H9 (cell line): ENCODE results near the gene TAF4B. TPM values are rescaled to one million over a fixed set of nuclear protein-coding genes. Genes with fewer than 3 reads are reported as not detected.

Experiments
- DNase-seq: peaks from one replicate; pipeline ENCODE4 v3.0.0-alpha.2; 2017
- H2AFZ ChIP-seq: one replicate; pipeline ENCODE4 v1.6.1; 2013; ENCODE audit warnings: mild to moderate bottlenecking, low read length, control low read depth, moderate library complexity
- H2AK5ac ChIP-seq: 2 replicates; pipeline ENCODE4 v1.6.1; 2013; ENCODE audit warnings: low read length, control low read depth, mixed read lengths; ENCODE audit not compliant: insufficient read length
- H2BK120ac ChIP-seq: one replicate; pipeline ENCODE4 v1.6.1; 2013; ENCODE audit warnings: low read depth, mild to moderate bottlenecking, low read length, control low read depth, inconsistent platforms; ENCODE audit not compliant: poor library complexity, severe bottlenecking
- H2BK12ac ChIP-seq: 2 replicates; pipeline ENCODE4 v1.6.1; 2013; ENCODE audit warnings: low read length, control low read depth, mixed read lengths, low read depth; ENCODE audit not compliant: insufficient read length
- H2BK15ac ChIP-seq: 2 replicates; pipeline ENCODE4 v1.6.1; 2013; ENCODE audit warnings: low read depth, low read length, control low read depth
- H2BK20ac ChIP-seq: one replicate; pipeline ENCODE4 v1.6.1; 2013; ENCODE audit warnings: low read depth, mild to moderate bottlenecking, low read length, control low read depth, inconsistent platforms; ENCODE audit not compliant: poor library complexity, severe bottlenecking
- H2BK5ac ChIP-seq: 2 replicates; pipeline ENCODE4 v1.6.1; 2013; ENCODE audit warnings: low read length, control low read depth, mixed read lengths; ENCODE audit not compliant: insufficient read length
- H3K14ac ChIP-seq: 2 replicates; pipeline ENCODE4 v1.6.1; 2013; ENCODE audit warnings: low read length, control low read depth; ENCODE audit not compliant: insufficient read depth
- H3K18ac ChIP-seq: 2 replicates; pipeline ENCODE4 v1.6.1; 2013; ENCODE audit warnings: low read depth, mild to moderate bottlenecking, mixed read lengths, low read length, control low read depth; ENCODE audit not compliant: insufficient read length
- H3K23ac ChIP-seq: 2 replicates; pipeline ENCODE4 v1.6.1; 2013; ENCODE audit warnings: low read length, control low read depth, mixed read lengths, low read depth; ENCODE audit not compliant: insufficient read length
- H3K23me2 ChIP-seq: 2 replicates; pipeline ENCODE4 v1.6.1; 2013; ENCODE audit warnings: low read depth, mild to moderate bottlenecking, mixed read lengths, low read length, control low read depth; ENCODE audit not compliant: insufficient read length, poor library complexity, severe bottlenecking
- H3K27ac ChIP-seq: 2 replicates; pipeline ENCODE4 v1.5.1; 2013; ENCODE audit warnings: low read length, control low read depth, mixed read lengths, low read depth; ENCODE audit not compliant: insufficient read length
- H3K27me3 ChIP-seq: 2 replicates; pipeline ENCODE4 v1.6.1; 2013; ENCODE audit warnings: low read length, control low read depth, inconsistent platforms; ENCODE audit not compliant: insufficient read depth
- H3K4ac ChIP-seq: 2 replicates; pipeline ENCODE4 v1.6.1; 2013; ENCODE audit warnings: low read depth, mild to moderate bottlenecking, control low read depth, inconsistent platforms, low read length, moderate library complexity
- H3K4me1 ChIP-seq: 2 replicates; pipeline ENCODE4 v1.6.1; 2013; ENCODE audit warnings: low read length, control low read depth, inconsistent platforms; ENCODE audit not compliant: insufficient read depth
- H3K4me2 ChIP-seq: 2 replicates; pipeline ENCODE4 v1.6.1; 2013; ENCODE audit warnings: low read length, control low read depth, mixed read lengths; ENCODE audit not compliant: insufficient read length, insufficient read depth
- H3K56ac ChIP-seq: 2 replicates; pipeline ENCODE4 v1.6.1; 2013; ENCODE audit warnings: low read depth, mild to moderate bottlenecking, mixed read lengths, low read length, control low read depth; ENCODE audit not compliant: insufficient read length
- H3K79me1 ChIP-seq: 2 replicates; pipeline ENCODE4 v1.6.1; 2013; ENCODE audit warnings: low read depth, mild to moderate bottlenecking, moderate library complexity, low read length, control low read depth, inconsistent platforms; ENCODE audit not compliant: insufficient read depth, poor library complexity, severe bottlenecking
- H3K79me2 ChIP-seq: 2 replicates; pipeline ENCODE4 v1.6.1; 2013; ENCODE audit warnings: low read length, control low read depth, inconsistent platforms; ENCODE audit not compliant: insufficient read depth
- H3K9ac ChIP-seq: 2 replicates; pipeline ENCODE4 v1.6.1; 2013; ENCODE audit warnings: low read length, control low read depth, mixed read lengths; ENCODE audit not compliant: insufficient read length; ENCODE audit errors: extremely low read depth
- H3K9me3 ChIP-seq: one replicate; pipeline ENCODE4 v1.6.1; 2013; ENCODE audit warnings: low read depth, low read length, inconsistent platforms; ENCODE audit not compliant: control insufficient read depth
- H3T11ph ChIP-seq: one replicate; pipeline ENCODE4 v1.6.1; 2013; ENCODE audit warnings: mild to moderate bottlenecking, low read length, control low read depth, inconsistent platforms
- H4K20me1 ChIP-seq: one replicate; pipeline ENCODE4 v1.6.1; 2013; ENCODE audit not compliant: control insufficient read depth, insufficient read length, insufficient read depth
- H4K5ac ChIP-seq: 2 replicates; pipeline ENCODE4 v1.6.1; 2013; ENCODE audit warnings: low read depth, mild to moderate bottlenecking, mixed read lengths, low read length, control low read depth; ENCODE audit not compliant: insufficient read length
- H4K8ac ChIP-seq: replicated peaks from 2 replicates; pipeline ENCODE4 v1.6.1; 2013; ENCODE audit warnings: low read length, control low read depth, mixed read lengths, low read depth; ENCODE audit not compliant: insufficient read length
- H4K91ac ChIP-seq: 2 replicates; pipeline ENCODE4 v1.6.1; 2013; ENCODE audit warnings: low read depth, mild to moderate bottlenecking, moderate library complexity, mixed read lengths, low read length, control low read depth; ENCODE audit not compliant: insufficient read length
- H3K27ac Mint-ChIP-seq, 3 experiments: 2 replicates in 2 of 3; 3 replicates in 1 of 3; pipeline ENCODE4 v1.8.0; 2020 to 2021; ENCODE audit warnings: mixed read lengths in 3 of 3, mild to moderate bottlenecking in 1 of 3, moderate library complexity in 1 of 3
- H3K27me3 Mint-ChIP-seq: 2 replicates; pipeline ENCODE4 v1.8.0; 2021; ENCODE audit warnings: low read depth, mild to moderate bottlenecking, moderate library complexity, mixed read lengths
- H3K36me3 Mint-ChIP-seq, 3 experiments: 2 replicates in 2 of 3; 3 replicates in 1 of 3; pipeline ENCODE4 v1.8.0; 2020 to 2021; ENCODE audit warnings: low read depth in 3 of 3, mixed read lengths in 3 of 3; ENCODE audit not compliant: insufficient read depth in 1 of 3
- H3K4me1 Mint-ChIP-seq, 2 experiments: 2 replicates each; pipeline ENCODE4 v1.8.0; 2020; ENCODE audit warnings: mixed read lengths in 2 of 2
- H3K4me3 Mint-ChIP-seq, 2 experiments: 2 replicates in 1 of 2; 3 replicates in 1 of 2; pipeline ENCODE4 v1.8.0; 2020 to 2021; ENCODE audit warnings: mild to moderate bottlenecking in 2 of 2, mixed read lengths in 2 of 2, moderate library complexity in 1 of 2
- H3K9me3 Mint-ChIP-seq, 2 experiments: 2 replicates in 1 of 2; 3 replicates in 1 of 2; pipeline ENCODE4 v1.8.0; 2020; ENCODE audit warnings: mild to moderate bottlenecking in 2 of 2, mixed read lengths in 2 of 2, moderate library complexity in 1 of 2
- CTCF ChIP-seq: fragments of 200-600 bp; sonication (generic); conservative IDR thresholded peaks from 3 replicates; pipeline ENCODE4 v1.8.0; 2021; ENCODE audit warnings: antibody characterized with exemption, mild to moderate bottlenecking
- WGBS: extraction: QIAGEN DNeasy Blood & Tissue Kit; methylation state at CpG from one replicate; pipeline ENCODE4 v1.1.7; 2013; ENCODE audit warnings: missing lambda C conversion rate, low lambda C conversion rate, mixed read lengths; ENCODE audit not compliant: insufficient read length; ENCODE audit errors: extremely low coverage; 5-methylcytosine and 5-hydroxymethylcytosine counted together
- total RNA-seq: library from RNA; stranded (reverse); gene quantifications from 2 replicates; pipeline ENCODE4 v1.2.1, GENCODE V29; 2021

The TAF4B gene
- total RNA-seq, 1 experiment from 2014 or later, result 19.8 TPM

GRCh38 chr18:26181343-26181826 lies 44.9 kb upstream of the TAF4B start:
- H3K9ac ChIP-seq, result no peak overlapping the region
- no peak overlapping the region for H4K5ac ChIP-seq
- no peaks in the 10 kb centered on the region for H3K36me3 Mint-ChIP-seq
- H2BK120ac ChIP-seq, result no peak overlapping the region
- no peak overlapping the region for H2BK12ac ChIP-seq
- no peak overlapping the region for H3T11ph ChIP-seq
- H4K20me1 ChIP-seq, result no peaks in the 10 kb centered on the region
- H3K18ac ChIP-seq, result no peak overlapping the region
- no peaks in the 10 kb centered on the region for H3K79me1 ChIP-seq
- H3K79me2 ChIP-seq, result no peaks in the 10 kb centered on the region
- TF ChIP-seq CTCF, result no peak
- H3K4ac ChIP-seq, result no peak overlapping the region
- H2AFZ ChIP-seq, result no peak overlapping the region
- H3K27ac Mint-ChIP-seq, result no peak overlapping the region
- DNase-seq, result no peak
- H2AK5ac ChIP-seq, result no peak overlapping the region
- no peaks in the 10 kb centered on the region for H3K4me1 ChIP-seq
- WGBS, result no CpG with 5 or more reads among the region's 7 CpGs
- H4K91ac ChIP-seq, result no peak overlapping the region
- H3K27ac ChIP-seq, result no peak overlapping the region
- no peaks in the 10 kb centered on the region for H3K23me2 ChIP-seq
- no peak overlapping the region for H2BK15ac ChIP-seq
- no peaks in the 10 kb centered on the region for H3K9me3 ChIP-seq
- no peak overlapping the region for H3K14ac ChIP-seq
- H3K4me1 Mint-ChIP-seq, result no peaks in the 10 kb centered on the region
- H3K9me3 Mint-ChIP-seq, result no peaks in the 10 kb centered on the region
- H3K23ac ChIP-seq, result no peak overlapping the region
- H3K4me2 ChIP-seq, result no peak overlapping the region
- H4K8ac ChIP-seq, result no peak overlapping the region
- no peaks in the 10 kb centered on the region for H3K27me3 Mint-ChIP-seq
- no peak overlapping the region for H2BK20ac ChIP-seq
- no peak overlapping the region for H2BK5ac ChIP-seq
- no peaks in the 10 kb centered on the region for H3K27me3 ChIP-seq
- H3K56ac ChIP-seq, result no peak overlapping the region
- H3K4me3 Mint-ChIP-seq, result no peak overlapping the region
